Testis (tissue), 2 donors: ENCODE measurements around the gene FYN.

Source experiments
- POLR2A ChIP-seq: fragments of 450-650 bp; IDR thresholded peaks from one replicate; pipeline ENCODE4 v1.6.1; 2017; ENCODE audit warnings: antibody characterized with exemption, mild to moderate bottlenecking, moderate library complexity
- TF ChIP-seq, protein P1 (sequence below), 3 experiments: fragments of 450-650 bp in 2 of 3; fragments of 200-600 bp in 1 of 3; sonication (generic) in 1 of 3; IDR thresholded peaks; one replicate each; pipeline ENCODE4 v1.5.1; 2016 to 2019; ENCODE audit warnings: antibody characterized with exemption in 3 of 3, mild to moderate bottlenecking in 2 of 3, moderate library complexity in 1 of 3

DNA sequence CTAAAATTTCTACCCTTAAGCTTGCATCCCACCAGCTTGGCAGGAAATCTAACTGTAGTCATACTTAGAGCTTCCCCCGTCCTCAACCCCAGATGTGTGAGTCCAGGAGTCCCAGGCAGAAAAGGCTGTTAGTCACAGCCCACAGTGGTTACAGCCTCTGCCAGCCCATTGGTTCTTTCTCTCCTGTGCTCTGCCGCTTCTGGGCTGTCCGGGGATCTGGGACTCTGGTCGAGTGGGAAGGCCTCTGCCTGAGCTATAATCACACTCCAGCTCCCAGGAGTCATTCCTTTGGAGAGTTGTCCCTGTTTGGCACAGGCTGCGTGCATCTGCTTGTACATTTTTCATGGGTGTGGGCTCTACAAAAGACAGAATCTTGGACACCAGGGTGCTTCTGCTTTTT is 45.6 kb upstream of the FYN start:
- no peak for TF ChIP-seq POLR2A
- TF ChIP-seq, protein P1, sequence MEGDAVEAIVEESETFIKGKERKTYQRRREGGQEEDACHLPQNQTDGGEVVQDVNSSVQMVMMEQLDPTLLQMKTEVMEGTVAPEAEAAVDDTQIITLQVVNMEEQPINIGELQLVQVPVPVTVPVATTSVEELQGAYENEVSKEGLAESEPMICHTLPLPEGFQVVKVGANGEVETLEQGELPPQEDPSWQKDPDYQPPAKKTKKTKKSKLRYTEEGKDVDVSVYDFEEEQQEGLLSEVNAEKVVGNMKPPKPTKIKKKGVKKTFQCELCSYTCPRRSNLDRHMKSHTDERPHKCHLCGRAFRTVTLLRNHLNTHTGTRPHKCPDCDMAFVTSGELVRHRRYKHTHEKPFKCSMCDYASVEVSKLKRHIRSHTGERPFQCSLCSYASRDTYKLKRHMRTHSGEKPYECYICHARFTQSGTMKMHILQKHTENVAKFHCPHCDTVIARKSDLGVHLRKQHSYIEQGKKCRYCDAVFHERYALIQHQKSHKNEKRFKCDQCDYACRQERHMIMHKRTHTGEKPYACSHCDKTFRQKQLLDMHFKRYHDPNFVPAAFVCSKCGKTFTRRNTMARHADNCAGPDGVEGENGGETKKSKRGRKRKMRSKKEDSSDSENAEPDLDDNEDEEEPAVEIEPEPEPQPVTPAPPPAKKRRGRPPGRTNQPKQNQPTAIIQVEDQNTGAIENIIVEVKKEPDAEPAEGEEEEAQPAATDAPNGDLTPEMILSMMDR (IDR thresholded peaks at IDR 0.05) = no peak
